Stimulated activated CD4-positive, alpha-beta T cell treated with anti-CD3 and anti-CD28 coated beads, Interleukin-2, amount 100 ng/mL, for 48 hours (primary cell): Measurements from ENCODE around the gene C8G.

Source experiments
- DNase-seq, 2 donors: peaks; one replicate each; pipeline ENCODE4 v3.0.0-alpha.2; 2020

C8G gene

DNA sequence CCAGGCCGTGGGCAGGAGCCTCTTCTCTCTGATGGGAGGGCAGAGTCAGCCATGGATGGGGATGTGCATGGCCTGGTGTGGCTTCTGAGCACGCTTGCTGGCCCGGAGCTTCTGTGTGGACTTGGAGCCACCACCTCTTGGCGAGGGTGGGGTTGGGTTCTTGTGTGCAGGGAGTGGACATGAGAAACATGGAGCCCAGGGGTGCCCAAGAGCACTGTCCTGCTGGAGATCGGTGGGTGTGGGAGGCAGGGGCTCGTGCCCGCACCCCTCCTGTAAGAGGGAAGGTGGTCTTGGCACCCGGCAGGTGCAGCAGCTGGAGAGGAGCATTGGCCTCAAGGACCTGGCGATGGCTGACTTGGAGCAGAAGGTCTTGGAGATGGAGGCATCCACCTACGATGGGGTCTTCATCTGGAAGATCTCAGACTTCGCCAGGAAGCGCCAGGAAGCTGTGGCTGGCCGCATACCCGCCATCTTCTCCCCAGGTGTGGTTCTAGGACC, 24.3 kb upstream of the C8G start:
- no peak for DNase-seq

DNA sequence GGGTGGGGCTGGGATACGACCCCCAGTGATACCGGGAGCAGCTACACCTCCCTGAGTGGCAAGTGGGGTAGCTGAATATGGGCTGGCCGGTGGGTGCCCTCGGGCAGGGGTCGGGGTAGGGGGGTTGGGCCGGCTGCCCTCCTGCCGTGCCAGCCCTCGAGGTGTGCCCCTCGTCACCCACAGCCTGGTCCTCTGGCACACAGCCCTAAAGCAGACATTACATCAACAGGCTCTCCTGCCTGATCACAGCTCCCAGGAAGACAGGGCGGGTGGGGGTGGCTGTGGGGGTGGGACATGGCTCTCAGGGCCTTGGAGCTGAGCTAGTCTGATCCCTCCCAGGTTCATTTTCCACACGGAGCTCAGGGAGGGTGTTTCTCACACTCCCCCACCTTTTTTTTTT, 23.7 kb upstream of the C8G start:
- no peak for DNase-seq

DNA sequence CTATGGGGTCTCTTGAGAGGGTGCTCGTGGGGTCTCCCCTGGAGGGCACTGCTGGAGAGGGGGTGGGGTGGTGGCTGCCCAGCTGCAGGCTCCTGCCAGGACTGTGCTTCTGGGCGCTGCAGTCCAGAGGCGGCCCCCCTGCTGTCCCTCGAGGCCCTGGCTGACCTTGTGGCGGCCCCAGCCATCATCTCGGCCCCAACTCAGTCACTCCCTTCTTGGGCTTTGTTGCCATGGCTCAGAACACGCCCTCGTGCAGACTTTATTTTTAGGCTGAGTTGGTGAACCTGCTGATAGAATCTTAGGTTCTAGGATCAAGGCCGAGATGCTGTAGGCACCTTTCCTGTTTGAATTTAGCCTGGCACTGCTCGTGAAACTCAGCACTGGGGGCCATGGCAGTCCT, 23.3 kb upstream of the C8G start:
- DNase-seq: no peak

DNA sequence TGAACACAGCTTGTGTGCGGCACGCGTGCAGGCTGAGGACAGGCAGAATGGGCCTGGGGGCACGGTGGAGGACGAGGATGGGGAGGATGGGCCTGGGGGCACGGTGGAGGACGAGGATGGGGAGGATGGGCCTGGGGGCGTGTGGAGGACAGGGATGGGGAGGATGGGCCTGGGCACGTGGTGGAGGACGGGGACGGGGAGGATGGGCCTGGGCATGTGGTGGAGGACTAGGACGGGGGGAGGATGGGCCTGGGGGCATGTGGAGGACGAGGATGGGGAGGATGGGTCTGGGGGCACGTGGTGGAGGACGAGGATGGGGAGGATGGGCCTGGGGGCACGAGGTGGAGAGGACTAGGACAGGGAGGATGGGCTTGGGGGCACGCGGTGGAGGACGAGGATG, 22.5 kb upstream of the C8G start:
- DNase-seq: no peak

DNA sequence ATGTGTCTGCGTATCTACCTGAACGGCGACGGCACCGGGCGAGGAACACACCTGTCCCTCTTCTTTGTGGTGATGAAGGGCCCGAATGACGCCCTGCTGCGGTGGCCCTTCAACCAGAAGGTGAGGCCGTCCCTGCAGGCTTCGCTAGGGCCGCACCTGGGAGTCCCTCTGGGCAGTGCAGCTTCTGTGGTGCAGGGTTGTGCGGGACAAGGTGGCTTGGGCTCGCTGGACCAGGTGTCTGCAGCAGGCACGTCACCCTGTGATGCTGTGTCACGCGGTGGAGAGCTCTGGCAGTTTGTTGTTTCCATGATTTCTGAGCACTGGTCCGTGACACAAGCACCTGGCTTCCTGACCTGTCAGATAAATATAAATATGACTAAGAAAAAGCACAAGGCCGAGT, 21.2 kb upstream of the C8G start:
- no peak for DNase-seq

DNA sequence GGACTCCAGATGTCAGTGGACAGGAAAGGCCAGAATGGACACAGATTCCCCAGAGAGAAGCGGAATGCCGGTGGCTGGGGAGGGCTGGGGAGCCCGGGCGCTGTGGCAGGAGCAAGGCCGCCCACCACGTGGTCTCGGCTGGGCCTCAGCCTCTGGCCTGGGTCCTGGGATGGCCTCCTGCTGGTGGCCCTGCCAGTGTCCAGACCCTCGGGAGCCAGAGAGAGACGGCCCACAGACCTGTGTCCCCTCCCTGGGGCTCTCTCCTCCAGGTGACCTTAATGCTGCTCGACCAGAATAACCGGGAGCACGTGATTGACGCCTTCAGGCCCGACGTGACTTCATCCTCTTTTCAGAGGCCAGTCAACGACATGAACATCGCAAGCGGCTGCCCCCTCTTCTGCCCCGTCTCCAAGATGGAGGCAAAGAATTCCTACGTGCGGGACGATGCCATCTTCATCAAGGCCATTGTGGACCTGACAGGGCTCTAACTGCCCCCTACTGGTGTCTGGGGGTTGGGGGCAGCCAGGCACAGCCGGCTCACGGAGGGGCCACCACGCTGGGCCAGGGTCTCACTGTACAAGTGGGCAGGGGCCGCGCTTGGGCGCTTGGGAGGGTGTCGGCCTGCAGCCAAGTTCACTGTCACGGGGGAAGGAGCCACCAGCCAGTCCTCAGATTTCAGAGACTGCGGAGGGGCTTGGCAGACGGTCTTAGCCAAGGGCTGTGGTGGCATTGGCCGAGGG, 19.5 kb upstream of the C8G start:
- no peak for DNase-seq

DNA sequence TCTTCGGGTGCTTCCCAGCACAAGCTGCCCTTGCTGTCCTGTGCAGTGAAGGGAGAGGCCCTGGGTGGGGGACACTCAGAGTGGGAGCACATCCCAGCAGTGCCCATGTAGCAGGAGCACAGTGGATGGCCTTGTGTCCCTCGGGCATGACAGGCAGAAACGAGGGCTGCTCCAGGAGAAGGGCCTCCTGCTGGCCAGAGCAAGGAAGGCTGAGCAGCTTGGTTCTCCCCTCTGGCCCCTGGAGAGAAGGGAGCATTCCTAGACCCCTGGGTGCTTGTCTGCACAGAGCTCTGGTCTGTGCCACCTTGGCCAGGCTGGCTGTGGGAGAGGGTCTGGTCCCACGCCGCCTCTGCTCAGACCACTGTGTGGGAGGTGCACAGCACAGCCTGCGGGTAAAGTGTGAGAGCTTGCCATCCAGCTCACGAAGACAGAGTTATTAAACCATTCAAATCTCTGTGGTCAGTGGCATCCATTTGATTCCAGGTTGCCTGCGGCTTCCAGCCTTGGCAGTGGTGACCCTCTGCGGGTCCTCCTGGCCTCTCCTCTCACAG, 18.8 kb upstream of the C8G start:
- no peak for DNase-seq

DNA sequence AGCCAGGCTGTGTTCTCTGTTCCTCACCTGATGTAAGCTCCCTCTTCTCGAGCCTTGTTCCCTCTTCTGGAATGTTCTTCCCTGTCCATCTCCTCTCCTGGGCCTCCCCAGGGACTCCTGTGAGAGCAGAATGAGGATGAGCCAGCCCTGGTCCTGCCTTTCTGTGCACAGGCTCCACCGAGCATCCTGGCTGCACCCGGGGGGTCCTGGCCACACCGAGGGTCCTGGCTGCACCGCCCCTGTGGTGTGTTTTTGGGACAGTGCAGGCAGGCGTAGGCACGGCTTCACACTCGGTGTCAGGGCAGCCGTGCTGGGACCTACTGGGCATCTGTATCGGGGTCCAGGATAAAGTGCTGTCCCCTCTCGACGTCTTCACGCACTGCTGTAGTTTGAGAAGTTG, 18.3 kb upstream of the C8G start:
- no peak for DNase-seq

DNA sequence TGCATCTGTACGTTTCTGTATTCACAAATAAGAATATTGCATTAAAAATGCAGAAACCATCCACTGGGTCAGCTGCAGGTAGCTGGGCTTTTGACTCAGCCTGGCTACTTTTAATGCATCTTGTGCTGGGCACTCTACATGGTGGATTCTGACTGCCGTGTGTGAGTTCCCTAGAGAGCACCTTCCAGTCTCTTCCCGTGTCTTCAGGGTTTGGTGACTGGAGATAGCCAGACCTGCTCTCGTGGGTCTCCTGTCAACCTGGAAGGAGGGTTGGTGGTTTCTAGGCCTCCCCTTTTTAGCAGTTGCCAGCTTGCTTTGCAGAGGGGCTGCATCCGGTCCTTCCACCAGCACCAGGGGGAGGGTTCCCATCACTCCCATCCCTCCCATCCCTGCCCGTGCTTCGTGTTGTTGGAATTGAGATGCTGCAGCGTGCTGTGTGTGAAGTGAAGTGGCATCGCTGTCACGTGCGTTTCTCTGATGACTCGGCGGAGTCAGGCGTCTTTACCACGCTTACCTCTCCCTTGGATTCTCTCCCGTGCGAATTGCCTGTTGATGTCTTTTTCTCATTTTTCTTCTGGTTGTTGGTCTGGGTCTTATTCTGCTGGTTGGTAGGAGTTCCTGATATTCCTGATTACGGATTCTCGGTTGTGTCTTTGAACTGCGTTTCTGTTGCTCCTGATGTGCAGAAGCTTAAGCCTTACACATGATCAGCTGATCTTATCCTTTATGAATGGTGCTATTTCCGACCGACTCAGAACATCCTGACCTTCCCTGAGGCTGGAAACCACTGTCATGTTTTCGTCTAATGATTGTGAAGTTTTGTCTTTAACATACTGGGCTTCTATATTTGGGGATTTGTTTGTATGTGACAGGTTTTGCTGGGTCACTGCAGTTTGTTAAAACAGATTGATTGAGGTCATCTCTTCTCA, 17.4 kb upstream of the C8G start:
- no peak for DNase-seq

DNA sequence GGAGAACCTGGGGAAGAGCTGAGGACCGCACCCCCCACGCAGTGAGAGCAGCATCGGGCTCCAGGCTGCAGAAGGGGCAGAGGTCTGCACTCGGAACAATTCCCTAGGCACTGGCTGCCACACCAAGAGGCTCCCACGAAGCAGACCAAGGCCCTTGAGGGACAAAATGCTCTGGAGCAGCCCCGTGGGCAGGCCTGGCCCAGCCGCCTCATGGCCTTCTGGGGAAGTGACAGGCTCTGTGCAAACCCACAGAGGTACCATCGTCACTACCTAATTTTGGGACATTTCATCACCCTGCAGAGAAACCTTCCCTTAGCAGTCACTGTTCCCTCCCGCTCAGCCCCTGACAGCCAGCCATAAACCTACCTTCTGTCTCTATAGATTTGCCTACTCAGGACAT, 16.5 kb upstream of the C8G start:
- DNase-seq: no peak

DNA sequence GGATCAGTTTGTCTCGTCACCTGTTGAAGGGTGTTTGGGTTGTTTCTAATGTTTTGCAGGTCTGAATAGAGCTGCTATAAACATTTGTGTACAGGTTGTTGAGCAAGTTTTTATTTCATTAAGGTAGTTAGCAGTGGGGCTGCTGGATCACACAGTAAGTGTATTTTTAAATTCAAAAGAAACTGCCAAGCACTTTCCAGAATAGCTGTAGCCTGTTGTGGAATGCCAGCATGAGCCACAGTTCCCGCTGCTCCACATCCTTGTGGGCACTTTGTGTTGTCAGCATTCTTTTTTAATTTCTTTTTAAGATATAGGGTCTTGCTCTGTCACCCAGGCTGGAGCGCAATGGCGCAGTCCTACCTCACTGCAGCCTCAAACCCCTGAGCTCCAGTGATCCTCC, 15.0 kb upstream of the C8G start:
- DNase-seq: no peak

DNA sequence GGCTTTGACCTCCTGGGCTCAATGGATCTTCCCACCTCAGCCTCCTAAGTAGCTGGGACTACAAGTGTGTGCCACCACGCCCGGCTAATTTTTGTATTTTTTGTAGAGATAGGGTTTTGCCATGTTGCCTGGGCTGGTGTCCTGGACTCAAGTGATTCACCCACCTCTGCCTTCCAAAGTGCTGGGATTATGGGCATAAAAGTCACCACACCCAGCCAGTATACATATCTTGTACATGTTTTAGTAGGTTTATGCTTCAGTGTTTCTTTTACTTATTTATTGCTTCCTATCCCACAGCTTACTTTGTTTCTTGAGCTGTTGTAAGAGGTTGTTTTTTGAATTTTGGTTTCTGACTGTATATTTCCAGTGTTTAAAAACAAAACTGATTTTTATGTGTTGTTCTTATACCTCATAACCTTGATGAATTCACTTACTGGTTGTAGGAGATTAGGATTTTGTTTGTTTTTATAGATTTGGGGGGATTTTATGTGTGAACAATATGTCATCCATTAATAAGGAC, 13.4 kb upstream of the C8G start:
- DNase-seq: no peak

DNA sequence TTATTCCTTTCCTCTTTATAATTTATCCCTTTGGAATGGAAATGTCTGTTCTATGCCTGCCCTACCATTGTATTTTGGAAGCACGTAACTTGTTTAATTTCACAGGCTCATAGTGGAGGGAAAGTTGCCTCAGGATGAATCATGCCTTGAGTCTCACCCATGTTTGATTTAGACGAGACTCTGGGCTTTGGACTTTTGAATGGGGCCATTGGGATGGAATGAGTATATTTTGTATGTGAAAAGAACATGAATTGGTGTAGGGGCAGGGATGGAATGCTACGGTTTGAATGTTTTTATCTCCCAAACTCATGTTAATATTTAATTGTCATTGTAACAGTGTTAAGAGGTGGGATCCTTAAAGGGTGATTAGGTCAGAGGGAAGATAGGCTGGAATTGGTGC, 10.8 kb upstream of the C8G start:
- DNase-seq: no peak

DNA sequence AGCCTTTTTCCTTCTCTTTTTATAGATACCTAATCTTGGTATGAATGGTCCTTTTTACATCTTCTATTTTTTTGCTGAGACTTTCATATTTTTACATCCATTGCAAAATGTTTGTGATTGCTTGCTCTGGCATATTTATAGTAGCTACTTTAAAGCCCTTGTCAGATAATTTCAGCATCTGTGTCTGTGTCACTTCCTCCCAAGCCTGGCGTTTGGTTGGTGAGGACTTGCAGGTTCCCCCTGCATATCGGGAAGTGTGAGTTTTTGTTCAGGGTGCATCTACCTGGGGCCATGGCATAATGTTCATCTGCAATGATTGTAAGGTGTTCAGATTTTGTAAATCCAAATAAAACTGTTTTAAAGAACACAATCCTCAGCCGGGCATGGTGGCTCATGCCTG, 9.4 kb upstream of the C8G start:
- no peak for DNase-seq

DNA sequence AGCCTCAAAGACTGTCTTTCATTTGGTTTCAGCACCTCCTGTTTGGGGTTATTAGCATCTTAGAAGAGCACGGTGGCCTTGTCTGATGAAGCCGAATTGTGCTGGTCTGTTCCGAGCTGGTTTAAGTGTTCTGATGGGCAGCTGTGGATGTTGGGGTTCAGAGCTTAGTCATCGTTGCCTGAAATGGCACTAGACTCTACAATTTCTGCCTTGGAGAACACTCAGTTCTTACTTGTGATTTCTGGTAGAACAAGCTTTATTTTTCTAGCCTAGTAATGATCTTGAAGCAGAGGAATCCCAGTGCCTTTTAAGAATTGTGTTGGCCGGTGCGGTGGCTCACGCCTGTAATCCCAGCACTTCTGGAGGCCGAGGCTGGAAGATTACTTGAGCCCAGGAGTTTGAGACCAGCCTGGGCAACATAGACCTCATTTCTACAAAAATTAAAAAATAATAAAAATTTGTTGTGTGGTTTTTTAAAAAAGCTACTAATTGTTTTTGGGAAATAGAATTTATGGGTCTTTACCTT, 8.3 kb upstream of the C8G start:
- no peak for DNase-seq

DNA sequence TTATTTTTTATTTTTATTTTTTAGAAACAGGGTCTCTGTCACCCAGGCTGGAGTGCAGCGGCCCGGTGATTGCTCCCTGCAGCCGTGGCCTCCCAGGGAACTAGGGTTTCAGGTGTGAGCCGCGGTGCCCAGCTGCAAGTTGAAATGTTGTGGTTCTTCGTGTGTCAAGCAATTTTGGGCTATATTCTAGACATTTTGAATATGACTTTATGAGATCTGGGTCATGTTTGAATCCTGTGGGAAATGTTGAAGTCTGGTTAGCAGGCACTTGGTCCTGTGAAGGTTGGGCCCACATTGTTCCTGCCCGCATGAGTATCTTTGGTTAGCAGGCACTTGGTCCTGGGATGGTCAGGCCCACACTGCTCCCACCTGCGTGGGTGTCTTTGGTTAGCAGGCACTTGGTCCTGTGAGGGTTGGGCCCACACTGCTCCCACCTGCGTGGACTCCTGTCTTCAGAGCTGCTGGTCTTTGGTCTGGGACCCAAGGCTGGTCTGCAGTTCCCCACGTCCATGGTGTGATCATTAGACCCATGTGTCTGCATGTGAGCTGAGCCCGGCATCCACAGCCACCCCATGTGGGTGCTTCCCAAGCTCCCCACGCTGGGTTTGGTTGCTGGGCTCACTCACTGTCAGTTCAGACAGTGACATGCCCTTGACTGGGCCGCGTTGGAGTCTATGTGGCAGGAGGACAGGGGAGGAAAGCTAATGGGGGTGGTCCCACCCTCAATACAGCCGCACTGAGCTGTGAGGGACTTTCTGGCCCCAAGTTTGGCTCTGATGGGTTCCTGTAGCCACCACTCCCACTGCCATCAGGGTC, 7.6 kb upstream of the C8G start:
- DNase-seq: no peak

DNA sequence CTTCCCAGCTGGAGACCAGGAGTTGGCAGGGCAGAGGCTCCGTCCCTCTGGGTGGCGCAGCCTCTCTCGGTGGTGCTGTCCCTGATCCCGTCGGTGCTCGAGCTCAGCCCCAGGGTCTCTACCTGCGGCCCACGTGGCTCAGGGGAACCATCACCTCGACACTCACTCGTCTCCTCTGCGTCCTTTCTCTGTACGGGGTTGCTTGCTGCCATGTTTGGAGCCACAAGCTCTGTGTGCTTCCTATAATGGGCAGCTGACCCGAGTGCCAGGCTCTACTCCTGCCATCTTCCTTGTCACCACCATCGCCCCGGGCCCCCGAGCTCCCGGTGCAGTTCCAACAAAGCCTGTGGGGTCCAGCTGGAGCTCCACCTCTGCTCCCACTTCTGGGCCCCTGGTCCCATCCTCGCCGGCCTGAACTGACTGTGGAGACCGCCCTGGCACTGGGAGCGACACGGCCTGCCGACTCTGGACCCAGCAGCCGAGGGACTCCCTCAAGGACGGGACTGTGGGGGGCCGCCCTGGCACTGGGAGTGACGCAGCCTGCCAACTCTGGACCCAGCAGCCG, 5.5 kb upstream of the C8G start:
- no peak for DNase-seq

DNA sequence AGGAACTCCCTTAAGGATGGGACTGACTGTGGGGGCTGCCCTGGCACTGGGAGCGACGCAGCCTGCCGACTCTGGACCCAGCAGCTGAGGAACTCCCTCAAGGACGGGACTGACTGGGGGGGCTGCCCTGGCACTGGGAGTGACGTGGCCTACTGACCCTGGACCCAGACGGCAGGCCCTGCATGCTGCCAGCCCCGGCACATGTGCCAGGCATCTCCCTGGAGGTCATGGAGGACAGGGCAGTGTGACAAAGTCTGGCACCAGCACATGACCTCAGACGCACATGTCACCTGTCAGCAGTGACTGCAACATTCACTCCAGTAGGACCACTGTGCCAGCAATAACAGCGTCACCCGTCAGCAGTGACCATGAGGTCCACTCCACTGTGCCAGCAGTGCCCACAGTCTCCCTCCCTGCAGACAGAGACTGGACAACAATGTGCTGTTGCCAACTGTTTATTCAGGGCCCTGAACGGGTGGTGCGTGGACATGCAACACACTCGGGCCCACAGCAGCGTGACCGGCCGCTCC, 5.0 kb upstream of the C8G start:
- no peak for DNase-seq

DNA sequence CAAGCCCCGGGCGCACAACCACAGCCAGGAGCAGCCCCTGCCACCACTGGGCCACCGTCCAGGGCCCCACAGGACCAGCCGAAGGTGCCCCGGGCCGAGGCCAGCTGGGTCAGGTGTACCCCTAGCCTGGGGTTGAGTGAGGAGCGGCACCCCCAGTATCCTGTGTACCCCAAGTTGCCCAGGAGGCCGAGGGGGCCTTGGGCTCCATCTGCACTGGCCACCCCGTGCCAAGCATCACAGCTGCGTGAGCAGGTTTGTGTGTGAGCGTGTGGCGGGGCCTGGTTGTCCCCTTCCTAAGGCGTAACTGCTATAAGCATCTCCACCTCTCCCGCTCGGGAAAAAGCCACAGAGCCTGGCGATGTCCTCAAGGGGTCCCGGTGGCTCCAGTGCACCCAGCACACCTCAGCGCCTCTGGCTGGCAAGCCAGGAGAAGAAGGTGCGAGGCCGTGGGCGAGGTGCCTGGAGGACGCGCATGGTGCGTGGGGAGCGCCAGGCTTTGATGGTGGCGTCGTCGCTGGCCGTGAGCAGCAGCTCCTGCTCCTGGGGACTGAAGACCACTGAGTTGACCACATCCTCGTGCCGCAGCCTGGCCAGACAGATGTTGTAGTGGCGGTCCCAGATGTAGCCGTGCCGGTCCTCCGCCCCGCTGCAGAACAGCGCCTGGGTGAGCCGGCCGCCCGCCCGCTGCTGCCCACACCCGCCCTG, 4.4 kb upstream of the C8G start:
- no peak for DNase-seq

DNA sequence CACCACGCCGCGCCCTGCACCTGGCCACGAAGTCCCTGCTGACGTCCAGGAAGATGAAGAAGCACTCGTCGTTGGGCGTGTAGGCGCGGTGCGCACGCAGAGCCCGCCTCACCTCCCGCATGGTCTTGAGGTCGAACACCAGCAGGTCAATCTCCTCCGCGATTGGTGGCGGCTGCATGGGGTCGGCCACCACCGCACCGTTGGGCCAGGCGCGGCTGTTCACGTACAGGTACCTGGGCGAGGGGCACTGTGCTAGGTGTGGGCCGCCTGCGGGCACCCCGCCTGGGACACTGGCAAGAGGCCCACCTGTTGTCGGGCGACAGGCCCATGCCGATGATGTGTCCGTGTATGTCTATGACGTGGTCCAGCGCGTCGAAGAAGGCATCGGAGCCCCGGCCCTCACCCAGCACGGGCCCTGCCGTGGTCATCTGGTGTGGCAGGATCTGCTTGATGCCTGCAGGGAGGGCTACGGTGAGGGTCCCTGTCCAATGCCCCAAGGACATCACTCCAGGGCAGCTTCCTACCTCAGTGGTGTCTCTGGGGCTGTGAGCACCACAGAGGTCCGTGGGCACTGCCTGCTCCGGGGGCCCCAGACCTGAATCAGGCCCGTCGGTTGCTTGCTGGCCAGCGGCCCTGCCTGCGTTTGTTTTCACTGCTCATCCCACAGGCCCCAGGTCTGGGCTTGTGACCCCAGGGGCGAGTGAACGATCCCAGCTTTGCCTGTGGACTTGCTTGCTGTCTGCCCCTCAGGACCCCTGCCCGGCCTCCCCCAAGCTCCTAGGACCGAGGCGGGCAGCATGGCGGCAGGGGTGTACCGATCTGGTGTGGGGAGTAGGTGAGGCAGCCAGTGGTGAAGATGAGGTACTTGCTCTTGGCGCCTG, 3.6 kb upstream of the C8G start:
- DNase-seq: no peak
